ENCODE data around the gene PEA15. TPM values are rescaled to one million over a fixed set of nuclear protein-coding genes. Genes with fewer than 3 reads are reported as not detected.
A peak's percentile ranks its signal among the peaks of the same experiment; 100 is the strongest.

The PEA15 gene
- total and polyA plus RNA-seq, 9 of the 15 experiments (the other 6 are each of a cell fraction or from before 2014, with no cell fraction given): 8.2 to 175 (median 35.4) TPM

DNA sequence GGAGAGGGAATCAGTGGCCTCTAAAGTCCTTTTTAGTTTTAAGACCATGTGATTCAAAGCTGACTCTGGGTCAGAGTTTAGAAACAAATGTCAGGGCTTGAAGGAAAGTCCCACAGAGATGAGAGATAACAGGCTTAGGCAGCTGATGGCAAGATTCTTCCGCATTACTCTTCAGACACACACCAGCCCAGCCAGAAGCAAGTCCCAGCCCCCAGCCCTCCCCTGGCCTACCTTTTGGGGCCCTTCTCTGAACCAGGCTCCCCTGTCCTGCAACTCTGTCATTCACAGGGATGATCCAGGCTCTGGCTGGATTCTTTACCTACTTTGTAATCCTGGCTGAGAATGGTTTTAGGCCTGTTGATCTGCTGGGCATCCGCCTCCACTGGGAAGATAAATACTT lies 28.0 kb upstream of the PEA15 start:
- intact Hi-C loops (cut with micrococcal nuclease): no loop called here
- in situ Hi-C loops (cut with MboI): no loop called here
- CTCF ChIA-PET (ENCODE audit: low intra/inter-chr PET ratio): no interaction called here
- H3K27me3 ChIP-seq (ENCODE audit: control insufficient read depth in 2 of 2, insufficient read depth in 2 of 2, low read length in 2 of 2): peaks cover 47 to 65% of the 10 kb centered on the region in 2 experiments
- WGBS (ENCODE audit: insufficient coverage, low coverage, missing lambda C conversion rate): 27% methylated on average over 2 of the region's 2 CpGs
- no peak for FAIRE-seq
- H3K4me3 ChIP-seq: no peak overlapping the region
- H3K79me2 ChIP-seq (ENCODE audit: control insufficient read depth, insufficient read depth, low read length): no peaks in the 10 kb centered on the region
- no peaks in the 10 kb centered on the region for H4K20me1 ChIP-seq (replicated peaks; ENCODE audit: control insufficient read depth, insufficient read depth, low read length)
- POLR2A ChIA-PET: no interaction called here
- no peak; the same call in 2 of the 3 replicates for ATAC-seq
- TF ChIP-seq NR2C2 (CRISPR knock-in tag; IDR thresholded peaks at IDR 0.05): no peak
- peak; percentile 73 for TF ChIP-seq NR2C2 (tag; IDR thresholded peaks at IDR 0.05)
- TF ChIP-seq, protein P1, sequence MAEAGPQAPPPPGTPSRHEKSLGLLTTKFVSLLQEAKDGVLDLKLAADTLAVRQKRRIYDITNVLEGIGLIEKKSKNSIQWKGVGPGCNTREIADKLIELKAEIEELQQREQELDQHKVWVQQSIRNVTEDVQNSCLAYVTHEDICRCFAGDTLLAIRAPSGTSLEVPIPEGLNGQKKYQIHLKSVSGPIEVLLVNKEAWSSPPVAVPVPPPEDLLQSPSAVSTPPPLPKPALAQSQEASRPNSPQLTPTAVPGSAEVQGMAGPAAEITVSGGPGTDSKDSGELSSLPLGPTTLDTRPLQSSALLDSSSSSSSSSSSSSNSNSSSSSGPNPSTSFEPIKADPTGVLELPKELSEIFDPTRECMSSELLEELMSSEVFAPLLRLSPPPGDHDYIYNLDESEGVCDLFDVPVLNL (CRISPR knock-in tag; IDR thresholded peaks at IDR 0.05; ENCODE audit: low read depth): no peak
- TF ChIP-seq ZNF184 (CRISPR knock-in tag; IDR thresholded peaks at IDR 0.05): no peak
- no peak for TF ChIP-seq ZNF699 (CRISPR knock-in tag; IDR thresholded peaks at IDR 0.05; ENCODE audit: insufficient replicate concordance)
- TF ChIP-seq PYGO2 (tag; IDR thresholded peaks at IDR 0.05): no peak
- no peaks in the 10 kb centered on the region for H3K4me1 ChIP-seq (replicated peaks in 1 of 2; ENCODE audit: control insufficient read depth in 2 of 2, insufficient read depth in 2 of 2, low read length in 2 of 2)
- H3K27ac ChIP-seq (ENCODE audit: extremely low read depth, low read depth, low read length): no peak overlapping the region
- no peak overlapping the region for H3K4me2 ChIP-seq (ENCODE audit: insufficient read depth, low read length)
- no TSS peak for BruUV-seq (replicated peaks)
- no peak overlapping the region; a peak in 1 of 4 replicates for H3K9ac ChIP-seq (ENCODE audit: insufficient read depth in 1 of 2, low read depth in 2 of 2, low read length in 2 of 2)
- no peaks in the 10 kb centered on the region for H3K9me3 ChIP-seq (replicated peaks; ENCODE audit: control insufficient read depth, insufficient read depth, low read depth, low read length)
- H3K36me3 ChIP-seq (ENCODE audit: control insufficient read depth, insufficient read depth, low read length): no peaks in the 10 kb centered on the region
- no peak overlapping the region for H2AFZ ChIP-seq (ENCODE audit: low read depth, low read length)
- no peaks in the 10 kb centered on the region for H3K9me1 ChIP-seq (ENCODE audit: control insufficient read depth, insufficient read depth, low read length)
- no peak for DNase-seq (ENCODE audit: extremely low read depth in 1 of 4, low spot score in 3 of 4)
